ENCODE measurements around the gene POLR2E. TPM values are rescaled to one million over a fixed set of nuclear protein-coding genes. Genes with fewer than 3 reads are reported as not detected.

The POLR2E gene
- polyA plus RNA-seq, 1 donor (not counting 4 experiments of a cell fraction or from before 2014, with no cell fraction given) = 178 TPM

- TF ChIP-seq, protein P1, sequence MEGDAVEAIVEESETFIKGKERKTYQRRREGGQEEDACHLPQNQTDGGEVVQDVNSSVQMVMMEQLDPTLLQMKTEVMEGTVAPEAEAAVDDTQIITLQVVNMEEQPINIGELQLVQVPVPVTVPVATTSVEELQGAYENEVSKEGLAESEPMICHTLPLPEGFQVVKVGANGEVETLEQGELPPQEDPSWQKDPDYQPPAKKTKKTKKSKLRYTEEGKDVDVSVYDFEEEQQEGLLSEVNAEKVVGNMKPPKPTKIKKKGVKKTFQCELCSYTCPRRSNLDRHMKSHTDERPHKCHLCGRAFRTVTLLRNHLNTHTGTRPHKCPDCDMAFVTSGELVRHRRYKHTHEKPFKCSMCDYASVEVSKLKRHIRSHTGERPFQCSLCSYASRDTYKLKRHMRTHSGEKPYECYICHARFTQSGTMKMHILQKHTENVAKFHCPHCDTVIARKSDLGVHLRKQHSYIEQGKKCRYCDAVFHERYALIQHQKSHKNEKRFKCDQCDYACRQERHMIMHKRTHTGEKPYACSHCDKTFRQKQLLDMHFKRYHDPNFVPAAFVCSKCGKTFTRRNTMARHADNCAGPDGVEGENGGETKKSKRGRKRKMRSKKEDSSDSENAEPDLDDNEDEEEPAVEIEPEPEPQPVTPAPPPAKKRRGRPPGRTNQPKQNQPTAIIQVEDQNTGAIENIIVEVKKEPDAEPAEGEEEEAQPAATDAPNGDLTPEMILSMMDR (optimal IDR thresholded peaks at IDR 0.05 in 1 of 3, IDR thresholded peaks at IDR 0.05 in 1 of 3, conservative IDR thresholded peaks at IDR 0.05 in 1 of 3; ENCODE audit: extremely low read depth in 1 of 3, insufficient read depth in 2 of 3, low read length in 3 of 3) = no peak
- no peak for TF ChIP-seq EZH2 (IDR thresholded peaks at IDR 0.05; ENCODE audit: low read length)
- Histone ChIP-seq H3K4me1 (ENCODE audit: control insufficient read depth, extremely low read depth, insufficient read depth, low read length) (peaks cover 13% of the 10 kb centered on the region), H3K9ac (ENCODE audit: control insufficient read depth, extremely low read depth, insufficient read depth, low read length) (no peak overlapping the region), H3K27ac (ENCODE audit: control insufficient read depth, insufficient read depth, low read length) (no peak overlapping the region), H2AFZ (ENCODE audit: control insufficient read depth, low read length) (no peak overlapping the region), H3K36me3 (ENCODE audit: control insufficient read depth in 2 of 2, extremely low read depth in 1 of 2, insufficient read depth in 2 of 2, low read length in 2 of 2) (no peaks in the 10 kb centered on the region), H3K79me2 (ENCODE audit: control insufficient read depth, insufficient read depth, low read length) (no peaks in the 10 kb centered on the region), H4K20me1 (ENCODE audit: control insufficient read depth, extremely low read depth, insufficient read depth, low read length) (no peaks in the 10 kb centered on the region), H3K27me3 (ENCODE audit: control insufficient read depth, extremely low read depth, insufficient read depth, low read length) (no peaks in the 10 kb centered on the region), H3K9me1 (ENCODE audit: control insufficient read depth, extremely low read depth, insufficient read depth, low read length) (no peaks in the 10 kb centered on the region), H3K4me2 (ENCODE audit: control insufficient read depth, extremely low read depth, insufficient read depth, low read depth, low read length) (no peak overlapping the region), H3K4me3 (ENCODE audit: control insufficient read depth in 2 of 3, extremely low read depth in 1 of 3, insufficient read depth in 2 of 3, low read depth in 1 of 3, low read length in 3 of 3) (no peak overlapping the region), H3K9me3 (ENCODE audit: control insufficient read depth, low read depth, low read length) (no peaks in the 10 kb centered on the region)
- dilution Hi-C loops (cut with MboI; ENCODE audit: extremely low pct_ligation_motif_present, low sequenced_read_pairs) = no loop called here
- no peak for FAIRE-seq
- DNase-seq (ENCODE audit: low read depth, low spot score) = no peak
Measured at GRCh38 chr19:1079566-1080111, 15.5 kb downstream of the POLR2E start.

DNA sequence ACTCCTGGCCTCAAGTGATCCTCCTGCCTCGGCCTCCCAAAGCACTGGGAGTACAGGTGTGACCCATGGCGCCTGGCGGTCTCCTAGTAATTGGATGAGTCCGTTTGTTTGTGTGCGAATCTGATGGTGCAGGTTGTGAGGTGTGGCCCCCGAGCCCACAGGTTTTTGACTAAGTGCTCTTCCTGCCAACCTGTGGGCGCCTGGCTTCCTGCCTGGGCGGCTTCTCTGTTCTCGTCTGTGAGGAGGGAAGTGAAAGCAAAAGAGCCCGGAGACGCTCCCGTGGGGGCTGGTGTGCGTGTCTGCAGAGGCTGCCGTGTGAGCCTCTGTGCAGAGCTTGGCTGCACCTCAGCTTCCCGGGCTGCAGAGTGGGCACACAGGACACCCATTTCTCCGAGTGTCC lies 18.2 kb downstream of the POLR2E start:
- H3K4me1 ChIP-seq (ENCODE audit: control insufficient read depth, extremely low read depth, insufficient read depth, low read length) = peaks cover 13% of the 10 kb centered on the region
- H3K27ac ChIP-seq (ENCODE audit: control insufficient read depth, insufficient read depth, low read length) = no peak overlapping the region
- no peaks in the 10 kb centered on the region for H3K79me2 ChIP-seq (ENCODE audit: control insufficient read depth, insufficient read depth, low read length)
- peak overlapping the region; percentile 4 to 61 (median 22) for H3K4me3 ChIP-seq (ENCODE audit: control insufficient read depth in 2 of 3, extremely low read depth in 1 of 3, insufficient read depth in 2 of 3, low read depth in 1 of 3, low read length in 3 of 3)
- no peaks in the 10 kb centered on the region for H4K20me1 ChIP-seq (ENCODE audit: control insufficient read depth, extremely low read depth, insufficient read depth, low read length)
- dilution Hi-C loops (cut with MboI; ENCODE audit: extremely low pct_ligation_motif_present, low sequenced_read_pairs) = no loop called here
- H2AFZ ChIP-seq (ENCODE audit: control insufficient read depth, low read length) = no peak overlapping the region
- H3K27me3 ChIP-seq (ENCODE audit: control insufficient read depth, extremely low read depth, insufficient read depth, low read length) = peaks cover 3% of the 10 kb centered on the region
- H3K9me3 ChIP-seq (ENCODE audit: control insufficient read depth, low read depth, low read length) = no peaks in the 10 kb centered on the region
- peak overlapping the region; percentile 41 for H3K9ac ChIP-seq (ENCODE audit: control insufficient read depth, extremely low read depth, insufficient read depth, low read length)
- TF ChIP-seq, protein P1 (optimal IDR thresholded peaks at IDR 0.05 in 1 of 3, IDR thresholded peaks at IDR 0.05 in 1 of 3, conservative IDR thresholded peaks at IDR 0.05 in 1 of 3; ENCODE audit: extremely low read depth in 1 of 3, insufficient read depth in 2 of 3, low read length in 3 of 3) = no peak
- no peak for TF ChIP-seq EZH2 (IDR thresholded peaks at IDR 0.05; ENCODE audit: low read length)
- no peaks in the 10 kb centered on the region for H3K9me1 ChIP-seq (ENCODE audit: control insufficient read depth, extremely low read depth, insufficient read depth, low read length)
- no peak for FAIRE-seq
- H3K36me3 ChIP-seq (ENCODE audit: control insufficient read depth in 2 of 2, extremely low read depth in 1 of 2, insufficient read depth in 2 of 2, low read length in 2 of 2) = no peaks in the 10 kb centered on the region
- H3K4me2 ChIP-seq (ENCODE audit: control insufficient read depth, extremely low read depth, insufficient read depth, low read depth, low read length) = peak overlapping the region; percentile 49
- no peak for DNase-seq (ENCODE audit: low read depth, low spot score)
